Caco-2 (cell line): Measurements from ENCODE around the gene FGFR3. TPM values are rescaled to one million over a fixed set of nuclear protein-coding genes. Genes with fewer than 3 reads are reported as not detected.

Experiments used
- BruUV-seq: library from RNA; stranded (reverse); fragments of 400-500 nt; replicated peaks from 2 replicates; lab custom pipeline; 2021; lab: Mats Ljungman, UMichigan
- CTCF ChIA-PET: fragments of 300-600 bp; sonication (Branson Sonifier 250); formaldehyde crosslinking; loops from one replicate; lab custom pipeline; 2022; ENCODE audit warnings: antibody characterized with exemption; lab: Charles Lee
- POLR2A ChIA-PET: fragments of 300-600 bp; sonication (Branson Sonifier 250); formaldehyde crosslinking; loops from one replicate; lab custom pipeline; 2022; ENCODE audit warnings: antibody characterized with exemption; lab: Charles Lee
- DNase-seq, 2 experiments: peaks; one replicate each; pipeline versions ENCODE4 v3.0.0 to v3.0.0-alpha.2; 2020 to 2022
- H3K27me3 ChIP-seq: replicated peaks from 2 replicates; pipeline ENCODE4 v1.6.0; 2011; ENCODE audit warnings: low read length; ENCODE audit not compliant: control insufficient read depth, insufficient read depth
- H3K36me3 ChIP-seq: 2 replicates; pipeline ENCODE4 v1.5.1; 2011; ENCODE audit warnings: low read length; ENCODE audit not compliant: control insufficient read depth, insufficient read depth
- H3K4me1 ChIP-seq: fragments of 250-450 bp; sonication (Bioruptor Pico); 2 replicates; pipeline ENCODE4 v1.5.1; 2020; ENCODE audit warnings: mild to moderate bottlenecking
- H3K4me3 ChIP-seq: 2 replicates; pipeline ENCODE4 v1.5.1; 2011; ENCODE audit warnings: low read depth, mild to moderate bottlenecking, control low read depth, low read length
- H3K9me3 ChIP-seq: fragments of 250-450 bp; sonication (Bioruptor Pico); 2 replicates; pipeline ENCODE4 v1.5.1; 2020; ENCODE audit warnings: mild to moderate bottlenecking, moderate library complexity
- H3K27ac Mint-ChIP-seq: one replicate; pipeline ENCODE4 v1.8.0; 2022; ENCODE audit warnings: mixed read lengths; ENCODE audit not compliant: unreplicated experiment
- H3K27me3 Mint-ChIP-seq: one replicate; pipeline ENCODE4 v1.8.0; 2022; ENCODE audit warnings: mixed read lengths; ENCODE audit not compliant: insufficient read depth, unreplicated experiment
- H3K36me3 Mint-ChIP-seq: one replicate; pipeline ENCODE4 v1.8.0; 2022; ENCODE audit warnings: mild to moderate bottlenecking, mixed read lengths; ENCODE audit not compliant: insufficient read depth, unreplicated experiment
- H3K4me1 Mint-ChIP-seq: one replicate; pipeline ENCODE4 v1.8.0; 2022; ENCODE audit warnings: low read depth, mixed read lengths; ENCODE audit not compliant: unreplicated experiment
- H3K4me3 Mint-ChIP-seq: one replicate; pipeline ENCODE4 v1.8.0; 2022; ENCODE audit warnings: mild to moderate bottlenecking, moderate library complexity, mixed read lengths; ENCODE audit not compliant: unreplicated experiment
- H3K9me3 Mint-ChIP-seq: one replicate; pipeline ENCODE4 v1.8.0; 2022; ENCODE audit warnings: mixed read lengths; ENCODE audit not compliant: unreplicated experiment
- CTCF ChIP-seq, 2 experiments: fragments of 200-600 bp in 1 of 2; IDR thresholded peaks; 1 replicate in 1 of 2; 2 replicates in 1 of 2; pipeline versions ENCODE4 v1.5.1 to v1.8.0; 2011 to 2022; ENCODE audit warnings: antibody characterized with exemption in 1 of 2, control low read depth in 1 of 2, inconsistent platforms in 1 of 2, low read depth in 1 of 2, low read length in 1 of 2, mild to moderate bottlenecking in 1 of 2, moderate library complexity in 1 of 2; ENCODE audit not compliant: insufficient read depth in 1 of 2, severe bottlenecking in 1 of 2, unreplicated experiment in 1 of 2
- intact Hi-C: fragments of 100-400 bp; cut with micrococcal nuclease; formaldehyde crosslinking; loops from one replicate; pipeline ENCODE4 v1.10.0; 2022; ENCODE audit not compliant: unreplicated experiment
- total RNA-seq: library from RNA; stranded (reverse); gene quantifications from 2 replicates; pipeline ENCODE4 v1.2.3, GENCODE V29; 2022

The FGFR3 gene
- total RNA-seq, 1 experiment from 2014 or later: 132 TPM

GRCh38 chr4:1795299-1796195, 2.5 kb downstream of the FGFR3 start:
- Mint-ChIP-seq H3K4me3 (peak overlapping the region; percentile 68), H3K4me1 (peaks cover 6% of the 10 kb centered on the region), H3K27ac (peak overlapping the region; percentile 81), H3K36me3 (peaks cover 40% of the 10 kb centered on the region), H3K27me3 (no peaks in the 10 kb centered on the region), H3K9me3 (no peaks in the 10 kb centered on the region)
- H3K9me3 ChIP-seq: no peaks in the 10 kb centered on the region
- no peak for TF ChIP-seq CTCF (IDR thresholded peaks at IDR 0.05; ENCODE audit: insufficient read depth in 1 of 2, low read depth in 1 of 2, low read length in 1 of 2, severe bottlenecking in 1 of 2, unreplicated experiment in 1 of 2)
- DNase-seq: peak; percentile 83 to 87
- H3K4me1 ChIP-seq: peaks cover 36% of the 10 kb centered on the region
- H3K4me3 ChIP-seq: peak overlapping the region; percentile 73
- H3K36me3 ChIP-seq: peaks cover 4% of the 10 kb centered on the region
- intact Hi-C loops: loop anchor here (1.0 to 2.0 kb wide), 3 partner anchors 15 to 61 kb away; partner anchors contain the start of gene LETM1
- CTCF ChIA-PET: interaction anchor here (0.6 to 4.4 kb wide), 11 partner anchors 13 to 1140 kb away, joined by 3 to 35 read pairs (median 5); no protein-coding TSS in a partner anchor
- POLR2A ChIA-PET: interaction anchor here (0.6 to 2.6 kb wide), 6 partner anchors 14 to 1462 kb away, joined by 3 to 11 read pairs (median 6); partner anchors contain the start of genes SLBP, TACC3 and TMEM129
- no TSS peak for BruUV-seq
- no peaks in the 10 kb centered on the region for H3K27me3 ChIP-seq

GRCh38 chr4:1796486-1797204, 3.6 kb downstream of the FGFR3 start:
- H3K4me3 ChIP-seq: no peak overlapping the region; the same call in 1 of the 2 replicates
- Mint-ChIP-seq H3K36me3 (peaks cover 51% of the 10 kb centered on the region), H3K4me3 (peak overlapping the region; percentile 68), H3K27me3 (no peaks in the 10 kb centered on the region), H3K4me1 (peaks cover 6% of the 10 kb centered on the region), H3K27ac (peak overlapping the region; percentile 81), H3K9me3 (no peaks in the 10 kb centered on the region)
- intact Hi-C loops: no loop called here
- ChIA-PET CTCF (interaction anchor here (1.8 kb wide), 1 partner anchor 103 kb away, joined by 5 read pairs; no protein-coding TSS in a partner anchor), POLR2A (interaction anchor here (2.6 kb wide), 1 partner anchor 48 kb away, joined by 6 read pairs; no protein-coding TSS in a partner anchor)
- no peaks in the 10 kb centered on the region for H3K9me3 ChIP-seq
- DNase-seq: no peak
- H3K27me3 ChIP-seq: no peaks in the 10 kb centered on the region
- no peak for TF ChIP-seq CTCF (IDR thresholded peaks at IDR 0.05; ENCODE audit: insufficient read depth in 1 of 2, low read depth in 1 of 2, low read length in 1 of 2, severe bottlenecking in 1 of 2, unreplicated experiment in 1 of 2)
- H3K36me3 ChIP-seq: peaks cover 4% of the 10 kb centered on the region
- no TSS peak for BruUV-seq
- H3K4me1 ChIP-seq: peaks cover 36% of the 10 kb centered on the region

- ChIA-PET CTCF (no interaction called here), POLR2A (no interaction called here)
- H3K36me3 ChIP-seq: peaks cover 4% of the 10 kb centered on the region
Measured at GRCh38 chr4:1797298-1797860, 4.3 kb downstream of the FGFR3 start.

More at GRCh38 chr4:1797298-1797860, 4.3 kb downstream of the FGFR3 start:
- no peak for DNase-seq
- Histone ChIP-seq H3K4me1 (peaks cover 36% of the 10 kb centered on the region), H3K9me3 (no peaks in the 10 kb centered on the region), H3K4me3 (no peak overlapping the region), H3K27me3 (no peaks in the 10 kb centered on the region)
- intact Hi-C loops: no loop called here
- Mint-ChIP-seq H3K4me1 (peaks cover 6% of the 10 kb centered on the region), H3K27me3 (no peaks in the 10 kb centered on the region), H3K9me3 (no peaks in the 10 kb centered on the region), H3K27ac (no peak overlapping the region), H3K36me3 (peaks cover 53% of the 10 kb centered on the region), H3K4me3 (no peak overlapping the region)
- BruUV-seq: no TSS peak
- no peak for TF ChIP-seq CTCF (IDR thresholded peaks at IDR 0.05; ENCODE audit: insufficient read depth in 1 of 2, low read depth in 1 of 2, low read length in 1 of 2, severe bottlenecking in 1 of 2, unreplicated experiment in 1 of 2)
